Right hindlimb (tissue), 1 donor: Measurements from ENCODE around the gene RFC2.
"Not testable (repeated sequence)": the region's sequence is repeated elsewhere in the genome, so short reads cannot be mapped to it uniquely, and the experiment has no call there.

Experiments used
- DNase-seq: peaks from one replicate; pipeline ENCODE4 v3.0.0-alpha.2; 2018

The RFC2 gene

DNA sequence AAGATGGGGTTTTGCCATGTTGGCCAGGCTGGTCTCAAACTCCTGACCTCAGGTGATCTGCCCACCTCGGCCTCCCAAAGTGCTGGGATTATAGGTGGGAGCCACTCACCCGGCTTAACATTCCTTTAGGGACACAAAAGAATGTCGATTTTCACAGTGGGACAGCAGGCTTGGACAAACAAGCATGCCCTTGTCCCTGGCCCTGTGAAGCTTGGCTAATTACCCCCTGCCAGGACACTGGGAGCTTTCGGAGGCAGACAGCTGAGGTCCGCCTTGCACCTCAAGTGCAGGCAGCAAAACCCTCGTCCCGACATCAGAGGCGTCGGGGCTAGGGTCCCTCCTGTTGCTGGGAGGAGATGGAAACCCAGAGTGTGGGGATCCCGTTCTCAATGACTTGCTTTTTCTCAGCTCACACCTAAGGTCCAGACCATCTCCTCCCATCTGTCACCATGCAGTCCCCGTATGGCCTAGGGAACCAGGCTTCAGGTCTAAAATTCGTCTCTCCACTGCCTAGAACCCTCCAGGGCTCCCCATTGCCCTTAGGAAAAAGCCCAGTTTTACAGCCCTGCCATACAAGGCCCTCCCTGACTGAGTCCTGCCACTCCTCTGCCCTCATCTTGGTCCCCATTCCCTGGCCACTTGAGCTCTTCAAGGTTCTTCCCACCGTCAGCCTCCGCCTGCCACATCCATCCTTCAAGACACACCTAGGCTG lies 28.7 kb upstream of the RFC2 start:
- DNase-seq: no peak

DNA sequence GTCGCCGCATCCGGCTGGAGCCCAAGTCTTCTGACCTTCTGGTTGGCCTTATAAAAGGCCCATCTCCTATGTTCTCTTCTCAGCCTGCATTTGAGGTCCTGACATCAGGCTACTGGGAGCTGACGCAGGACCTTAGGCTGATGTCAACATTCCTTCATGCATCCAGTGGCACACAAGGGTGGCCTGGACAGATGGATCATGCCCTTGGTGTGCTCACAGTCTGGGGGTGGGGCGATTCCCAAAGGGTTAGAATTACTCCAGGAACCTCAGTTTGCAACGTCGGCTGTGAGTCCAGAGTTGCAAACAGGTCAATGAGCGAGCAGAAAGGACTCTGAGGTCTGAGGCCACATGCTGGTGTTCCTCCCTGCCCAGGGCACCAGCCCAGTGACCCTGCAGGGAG lies 26.8 kb upstream of the RFC2 start:
- DNase-seq: no peak

- DNase-seq: no peak
These were observed 23.4 kb upstream of the RFC2 start for GRCh38 chr7:74277636-74278035.

DNA sequence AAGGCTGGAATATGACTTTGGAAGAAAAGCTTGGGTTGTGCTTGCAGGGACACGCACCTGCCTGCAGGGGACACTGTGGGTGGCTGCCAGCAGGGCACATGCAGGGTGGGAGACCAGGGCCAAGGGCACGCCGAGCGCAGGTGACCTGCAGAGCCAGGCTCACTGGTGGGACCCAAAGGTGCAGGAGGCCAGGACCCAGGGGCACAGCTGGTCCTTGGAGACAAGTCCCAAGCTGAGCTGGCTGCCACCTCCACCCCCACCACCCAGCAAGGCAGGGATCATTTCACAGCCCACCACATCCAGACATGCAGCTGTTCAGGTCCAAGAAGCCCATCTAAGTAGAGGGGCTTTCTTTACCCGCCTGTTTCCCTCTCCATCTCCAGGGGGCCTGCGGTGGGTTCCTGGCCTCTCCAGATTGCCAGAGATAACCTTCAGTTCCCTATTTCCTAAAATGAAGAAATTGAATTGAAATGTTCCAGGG lies 21.2 kb upstream of the RFC2 start:
- DNase-seq: no peak

DNA sequence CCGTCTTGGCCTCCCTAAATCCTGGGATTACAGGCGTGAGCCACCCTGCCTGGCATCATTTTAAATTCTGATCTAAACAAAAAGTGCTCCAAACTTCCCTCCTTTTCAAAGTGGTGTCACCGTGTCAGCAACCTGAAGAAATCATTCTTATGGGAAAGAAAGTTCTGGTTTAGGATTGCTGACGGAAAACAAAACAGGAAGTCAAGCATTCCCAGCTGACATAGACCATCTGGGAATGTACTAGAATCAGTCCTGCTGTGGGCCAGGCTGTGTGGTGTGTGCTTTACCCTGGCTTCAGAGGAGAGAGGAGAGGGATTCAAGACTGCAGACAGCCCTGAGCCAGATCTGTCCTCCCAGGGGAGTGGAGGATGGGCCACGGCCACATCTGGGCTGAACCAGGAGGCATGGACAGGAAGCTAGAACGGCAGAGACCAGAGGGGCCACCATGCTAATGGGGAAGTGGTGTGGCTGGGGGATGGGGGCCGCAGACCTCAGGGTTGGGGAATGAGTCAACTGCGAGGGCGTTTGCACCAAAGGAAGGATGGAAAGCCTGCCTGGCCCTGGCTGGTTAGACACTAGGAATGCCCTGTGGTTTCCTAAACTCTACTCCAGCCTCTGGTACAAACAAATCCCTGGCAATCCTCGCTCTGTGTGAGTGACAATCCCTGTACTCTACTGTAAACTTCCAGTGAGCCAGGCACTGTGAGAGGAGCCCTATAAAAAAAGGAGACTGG lies 18.3 kb upstream of the RFC2 start:
- DNase-seq: peak; percentile 84

GRCh38 chr7:74271742-74272141 lies 17.5 kb upstream of the RFC2 start:
- no peak for DNase-seq

- DNase-seq: peak; percentile 85
These were observed 15.6 kb upstream of the RFC2 start for GRCh38 chr7:74269757-74270277.

GRCh38 chr7:74267756-74268565 lies 13.8 kb upstream of the RFC2 start:
- DNase-seq: no peak

GRCh38 chr7:74266191-74266963 lies 12.2 kb upstream of the RFC2 start:
- DNase-seq: no peak

DNA sequence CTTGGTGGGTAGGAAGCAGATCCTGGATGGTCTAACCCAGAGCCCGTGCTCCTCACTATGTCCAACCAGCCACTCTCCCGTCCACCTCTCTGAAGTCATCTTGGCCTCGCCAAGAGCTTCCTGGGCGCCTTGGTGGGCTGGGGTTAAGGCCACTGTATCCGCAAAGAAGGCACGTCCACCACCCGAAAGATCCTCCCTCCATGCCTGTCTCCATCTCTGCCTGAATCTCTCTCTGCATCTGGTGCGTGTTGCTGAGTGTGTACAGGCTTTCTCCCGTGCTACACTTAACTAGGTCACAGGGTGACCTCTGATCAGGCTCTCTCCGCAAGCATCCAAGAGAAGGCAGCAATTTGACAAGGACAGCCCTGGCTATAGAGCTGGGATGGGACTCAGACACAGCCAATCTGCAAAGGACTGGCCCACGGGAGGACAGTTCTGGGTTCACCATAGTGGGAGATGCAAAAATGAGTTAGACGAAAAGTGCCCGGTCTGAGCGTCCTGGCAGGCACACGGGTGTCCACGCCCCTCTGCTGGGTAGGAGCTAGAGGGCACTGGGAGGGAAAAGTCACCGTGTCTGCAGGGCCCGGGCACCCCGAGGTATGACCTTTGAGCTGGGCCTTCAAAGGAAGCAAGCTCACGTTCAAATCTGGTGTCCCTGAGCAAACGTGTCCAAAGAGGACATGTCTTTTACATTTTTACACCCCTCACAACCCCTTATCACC lies 9.4 kb upstream of the RFC2 start:
- DNase-seq: no peak

- DNase-seq: peak; percentile 43
These were observed 8.6 kb upstream of the RFC2 start for GRCh38 chr7:74262639-74263398.

- no peak for DNase-seq
These were observed 4.4 kb upstream of the RFC2 start for GRCh38 chr7:74258639-74259038.

GRCh38 chr7:74256491-74257408 lies 2.6 kb upstream of the RFC2 start:
- DNase-seq: peak; percentile 60

GRCh38 chr7:74255461-74255860 lies 1.3 kb upstream of the RFC2 start:
- not testable (repeated sequence) for DNase-seq

DNA sequence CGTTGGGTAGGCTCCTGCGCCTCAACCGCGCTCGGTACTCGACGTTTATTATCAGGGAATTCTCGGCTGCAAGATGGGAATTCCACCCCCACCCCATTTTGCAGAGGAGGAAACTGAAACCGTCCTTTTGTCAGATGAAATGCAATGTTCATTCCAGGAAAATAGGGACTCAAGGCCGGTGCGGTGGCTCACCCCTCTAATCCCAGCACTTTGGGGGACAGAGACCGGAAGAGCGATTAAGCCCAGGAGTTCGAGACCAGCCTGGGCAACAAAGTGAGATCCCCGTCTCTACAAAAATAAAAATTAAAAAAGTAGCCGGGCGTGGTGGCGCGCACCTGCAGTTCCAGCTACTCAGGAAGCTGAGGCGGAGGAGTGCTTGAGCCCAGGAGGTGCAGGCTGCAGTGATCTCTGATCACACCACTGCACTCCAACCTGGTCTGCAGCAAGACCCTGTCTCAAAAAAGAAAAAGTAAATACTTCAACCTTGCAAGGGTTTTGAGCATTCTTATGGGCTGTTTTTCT lies 720 bp upstream of the RFC2 start:
- no peak for DNase-seq

GRCh38 chr7:74253835-74254128 lies 417 bp downstream of the RFC2 start:
- DNase-seq: no peak

DNA sequence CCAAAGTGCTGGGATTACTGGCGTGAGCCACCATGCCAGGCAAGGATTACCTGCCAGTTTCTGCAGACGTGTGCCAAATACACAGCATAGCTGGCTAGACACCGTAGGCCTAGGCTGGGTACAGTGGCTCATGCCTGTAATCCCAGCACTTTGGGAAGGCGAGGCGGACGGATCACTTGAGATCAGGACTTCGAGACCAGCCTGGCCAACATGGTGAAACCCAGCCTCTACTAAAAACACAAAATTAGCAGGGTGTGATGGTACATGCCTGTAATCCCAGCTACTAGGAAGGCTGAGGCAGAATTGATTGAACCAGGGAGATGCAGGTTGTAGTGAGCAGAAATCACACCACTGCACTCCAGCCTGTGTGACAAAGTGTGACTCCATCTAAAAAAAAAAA lies 868 bp downstream of the RFC2 start:
- DNase-seq: no peak

DNA sequence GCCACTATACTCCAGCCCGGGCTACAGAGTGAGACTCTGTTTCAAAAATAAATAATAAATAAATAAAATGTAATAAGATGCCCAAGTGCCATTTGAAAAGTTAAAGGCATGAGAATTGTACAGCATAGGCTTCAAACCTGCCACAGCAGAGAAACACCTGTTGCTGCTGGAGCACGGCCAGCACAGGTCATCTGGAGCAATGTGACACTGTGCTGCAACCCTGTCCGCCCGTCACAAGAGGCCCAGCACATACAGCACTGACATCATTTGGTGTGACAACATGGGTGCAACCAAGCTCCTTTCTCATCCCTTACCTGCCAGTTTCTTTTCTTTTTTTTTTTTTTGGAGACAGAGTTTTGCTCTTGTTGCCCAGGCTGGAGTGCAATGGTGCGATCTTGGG lies 1.3 kb downstream of the RFC2 start:
- DNase-seq: no peak

DNA sequence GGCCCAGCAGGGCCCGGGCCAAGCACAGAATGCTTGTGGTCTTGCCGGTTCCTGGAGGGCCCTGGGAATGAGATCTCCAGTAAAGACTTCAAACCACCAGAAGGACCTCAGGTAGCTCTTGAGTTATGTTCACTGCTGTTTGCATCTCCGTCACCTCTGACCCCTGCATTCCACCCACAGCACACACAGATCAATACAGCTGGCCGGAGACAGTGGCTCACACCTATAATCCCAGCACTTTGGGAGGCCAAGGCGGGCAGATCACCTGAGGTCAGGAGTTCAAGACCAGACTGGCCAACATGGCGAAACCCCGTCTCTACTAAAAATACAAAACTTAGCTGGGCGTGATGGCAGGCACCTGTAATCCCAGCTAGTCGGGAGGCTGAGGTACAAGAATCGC lies 5.1 kb downstream of the RFC2 start:
- DNase-seq: not testable (repeated sequence)

DNA sequence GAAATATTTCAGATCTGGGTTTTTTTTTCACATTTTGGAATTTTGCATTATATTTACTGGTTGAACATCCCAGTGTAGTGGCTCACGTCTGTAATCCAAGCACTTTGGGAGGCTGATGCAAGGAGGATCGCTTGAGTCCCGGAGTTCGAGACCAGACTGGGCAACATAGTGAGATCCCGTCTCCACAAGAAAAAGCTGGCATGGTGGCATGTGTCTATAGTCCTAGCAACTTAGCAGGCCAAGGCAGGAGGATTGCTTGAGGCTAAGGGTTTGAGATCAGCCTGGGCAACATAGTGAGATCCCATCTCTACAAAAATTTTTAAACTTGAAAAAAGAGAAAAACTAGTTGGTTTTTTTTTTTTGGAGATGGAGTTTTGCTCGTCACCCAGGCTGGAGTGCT lies 6.0 kb downstream of the RFC2 start:
- no peak for DNase-seq
